ENCODE results near the gene CDK17.
"Not testable (repeated sequence)": the region's sequence is repeated elsewhere in the genome, so short reads cannot be mapped to it uniquely, and the experiment has no call there.

Gene CDK17

GRCh38 chr12:96350982-96351381 lies 49.3 kb downstream of the CDK17 start:
- DNase-seq, result no peak

- DNase-seq, result no peak
These were observed 53.0 kb downstream of the CDK17 start for GRCh38 chr12:96347130-96347699.

- DNase-seq, result not testable (repeated sequence)
These were observed 53.5 kb downstream of the CDK17 start for GRCh38 chr12:96346716-96347115.

GRCh38 chr12:96344124-96344695 lies 56.0 kb downstream of the CDK17 start:
- no peak for DNase-seq

- no peak for DNase-seq
These were observed 56.8 kb downstream of the CDK17 start for GRCh38 chr12:96343347-96343954.

GRCh38 chr12:96339666-96340065 lies 60.6 kb downstream of the CDK17 start:
- not testable (repeated sequence) for DNase-seq

GRCh38 chr12:96338852-96339471 lies 61.3 kb downstream of the CDK17 start:
- DNase-seq, result no peak

- no peak for DNase-seq
These were observed 62.3 kb downstream of the CDK17 start for GRCh38 chr12:96337953-96338352.

GRCh38 chr12:96336489-96336888 lies 63.8 kb downstream of the CDK17 start:
- DNase-seq, result no peak

GRCh38 chr12:96335270-96335669 lies 65.0 kb downstream of the CDK17 start:
- no peak for DNase-seq

GRCh38 chr12:96334502-96334901 lies 65.7 kb downstream of the CDK17 start:
- DNase-seq, result no peak

GRCh38 chr12:96329545-96329944 lies 70.7 kb downstream of the CDK17 start:
- no peak for DNase-seq

- DNase-seq, result no peak
These were observed 71.2 kb downstream of the CDK17 start for GRCh38 chr12:96329018-96329417.

- no peak for DNase-seq
These were observed 72.3 kb downstream of the CDK17 start for GRCh38 chr12:96327889-96328288.

- DNase-seq, result no peak
These were observed 72.9 kb downstream of the CDK17 start for GRCh38 chr12:96327346-96327745.

- DNase-seq, result no peak
These were observed 73.5 kb downstream of the CDK17 start for GRCh38 chr12:96326628-96327227.

GRCh38 chr12:96323906-96324305 lies 76.3 kb downstream of the CDK17 start:
- no peak for DNase-seq

GRCh38 chr12:96322720-96323119 lies 77.5 kb downstream of the CDK17 start:
- DNase-seq, result no peak

- no peak for DNase-seq
These were observed 78.3 kb downstream of the CDK17 start for GRCh38 chr12:96321941-96322340.

GRCh38 chr12:96317801-96318200 lies 82.4 kb downstream of the CDK17 start:
- not testable (repeated sequence) for DNase-seq

- DNase-seq, result not testable (repeated sequence)
These were observed 84.3 kb downstream of the CDK17 start for GRCh38 chr12:96315741-96316481.

GRCh38 chr12:96314723-96315122 lies 85.5 kb downstream of the CDK17 start:
- no peak for DNase-seq

GRCh38 chr12:96313606-96314005 lies 86.6 kb downstream of the CDK17 start:
- DNase-seq, result no peak
